Measurements from ENCODE around the gene FILIP1. TPM values are rescaled to one million over a fixed set of nuclear protein-coding genes. Genes with fewer than 3 reads are reported as not detected.

The FILIP1 gene
- polyA plus RNA-seq, 3 donors = not detected

DNA sequence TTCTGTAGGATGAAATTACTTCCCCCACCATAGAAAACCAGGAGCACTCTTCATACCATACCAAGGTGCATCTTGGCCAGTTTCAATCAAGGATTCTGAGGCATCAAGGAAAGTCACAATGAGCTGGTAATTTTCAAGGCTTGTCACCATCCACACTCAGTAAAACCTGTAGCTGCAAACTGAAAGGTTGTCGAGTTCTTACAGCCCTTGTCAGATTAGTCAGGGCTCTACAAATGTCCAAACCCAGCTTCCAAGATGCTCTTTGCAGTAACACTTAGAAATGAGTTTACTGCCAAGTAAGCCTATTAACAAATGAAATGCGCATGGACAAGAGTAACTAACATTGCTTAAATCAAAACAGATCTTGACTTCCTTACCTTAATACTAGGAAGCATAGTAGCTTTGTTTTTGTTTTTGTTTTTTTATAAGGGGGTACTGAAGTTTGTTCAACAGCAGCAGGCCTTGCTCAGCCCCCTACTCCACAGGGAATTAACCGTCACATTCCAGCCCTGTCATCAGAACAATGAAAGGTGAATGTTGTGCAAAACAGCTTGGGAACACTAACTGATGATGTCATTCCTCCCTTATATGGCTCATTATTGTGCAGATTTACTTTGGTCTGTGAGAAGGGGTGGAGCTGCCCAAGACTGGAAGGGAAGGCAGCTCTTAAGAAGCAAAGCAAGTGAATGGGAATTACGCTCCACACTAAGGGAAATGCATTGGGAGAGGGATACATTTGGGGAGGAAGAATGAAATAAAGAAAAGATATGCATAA, 159.1 kb downstream of the FILIP1 start:
- no peaks in the 10 kb centered on the region for H3K9me3 Mint-ChIP-seq
- no peak overlapping the region for H3K27ac Mint-ChIP-seq
- no peaks in the 10 kb centered on the region for H3K36me3 ChIP-seq (replicated peaks in 1 of 2; ENCODE audit: control insufficient read depth in 1 of 2, insufficient read depth in 2 of 2, low read length in 2 of 2)
- H3K4me1 Mint-ChIP-seq = no peaks in the 10 kb centered on the region
- H3K4me1 ChIP-seq (ENCODE audit: control insufficient read depth in 1 of 2, insufficient read depth in 2 of 2, low read length in 2 of 2) = no peaks in the 10 kb centered on the region
- TF ChIP-seq, protein P1, sequence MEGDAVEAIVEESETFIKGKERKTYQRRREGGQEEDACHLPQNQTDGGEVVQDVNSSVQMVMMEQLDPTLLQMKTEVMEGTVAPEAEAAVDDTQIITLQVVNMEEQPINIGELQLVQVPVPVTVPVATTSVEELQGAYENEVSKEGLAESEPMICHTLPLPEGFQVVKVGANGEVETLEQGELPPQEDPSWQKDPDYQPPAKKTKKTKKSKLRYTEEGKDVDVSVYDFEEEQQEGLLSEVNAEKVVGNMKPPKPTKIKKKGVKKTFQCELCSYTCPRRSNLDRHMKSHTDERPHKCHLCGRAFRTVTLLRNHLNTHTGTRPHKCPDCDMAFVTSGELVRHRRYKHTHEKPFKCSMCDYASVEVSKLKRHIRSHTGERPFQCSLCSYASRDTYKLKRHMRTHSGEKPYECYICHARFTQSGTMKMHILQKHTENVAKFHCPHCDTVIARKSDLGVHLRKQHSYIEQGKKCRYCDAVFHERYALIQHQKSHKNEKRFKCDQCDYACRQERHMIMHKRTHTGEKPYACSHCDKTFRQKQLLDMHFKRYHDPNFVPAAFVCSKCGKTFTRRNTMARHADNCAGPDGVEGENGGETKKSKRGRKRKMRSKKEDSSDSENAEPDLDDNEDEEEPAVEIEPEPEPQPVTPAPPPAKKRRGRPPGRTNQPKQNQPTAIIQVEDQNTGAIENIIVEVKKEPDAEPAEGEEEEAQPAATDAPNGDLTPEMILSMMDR (IDR thresholded peaks at IDR 0.05) = no peak
- no peak overlapping the region for H3K4me3 Mint-ChIP-seq
- no peak for DNase-seq
- H3K9me3 ChIP-seq (replicated peaks in 1 of 2; ENCODE audit: control insufficient read depth in 1 of 2, insufficient read depth in 1 of 2, low read length in 2 of 2) = no peaks in the 10 kb centered on the region
- no peak overlapping the region for H3K4me3 ChIP-seq (replicated peaks in 1 of 3; ENCODE audit: low read depth in 2 of 3, low read length in 3 of 3)
- H3K79me2 ChIP-seq (ENCODE audit: insufficient read depth, low read length) = no peaks in the 10 kb centered on the region
- H2AFZ ChIP-seq (ENCODE audit: insufficient read depth, low read depth, low read length, poor library complexity, severe bottlenecking) = no peak overlapping the region
- intact Hi-C loops (cut with micrococcal nuclease) = no loop called here
- peaks cover 4 to 10% (median 5%) of the 10 kb centered on the region in 3 donors for H3K27me3 Mint-ChIP-seq (ENCODE audit: low read depth in 3 of 3)
- WGBS (ENCODE audit: insufficient coverage) = 100% methylated on average over 1 of the region's 4 CpGs
- H3K9ac ChIP-seq (ENCODE audit: insufficient read depth, low read length, poor library complexity, severe bottlenecking) = no peak overlapping the region
- H3K27ac ChIP-seq (ENCODE audit: low read depth in 1 of 2, low read length in 2 of 2) = no peak overlapping the region
- no peaks in the 10 kb centered on the region for H4K20me1 ChIP-seq (ENCODE audit: insufficient read depth, low read length)
- H3K36me3 Mint-ChIP-seq = no peaks in the 10 kb centered on the region
- peaks cover 0 to 9% of the 10 kb centered on the region in 2 donors for H3K27me3 ChIP-seq (ENCODE audit: control insufficient read depth in 2 of 2, insufficient read depth in 2 of 2, low read length in 2 of 2)
- no peak overlapping the region for H3K4me2 ChIP-seq (replicated peaks; ENCODE audit: extremely low read depth, low read length, poor library complexity, severe bottlenecking)

DNA sequence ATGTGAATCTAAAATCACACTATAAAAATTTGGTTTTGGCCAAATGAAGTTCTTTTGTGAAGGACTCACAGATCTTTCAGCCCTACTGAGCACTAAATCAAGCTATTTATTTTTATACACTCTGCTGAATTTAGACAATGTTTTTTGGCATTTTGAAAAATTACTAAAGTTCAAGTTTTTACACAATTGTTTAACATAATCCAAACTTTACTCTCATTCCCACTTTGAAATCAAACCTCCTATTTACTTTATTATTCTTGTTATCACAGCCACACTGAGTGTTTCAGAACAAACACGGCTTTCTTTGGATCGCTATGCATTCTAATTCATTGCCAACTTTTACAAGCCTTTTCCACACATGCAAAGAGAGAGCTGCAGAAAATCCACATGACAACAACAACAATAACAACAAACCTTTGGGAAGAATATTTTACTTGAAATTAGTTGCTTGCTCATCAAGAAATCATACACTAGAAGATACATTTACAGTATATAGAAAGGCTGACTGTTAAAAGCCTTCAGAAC, 159.9 kb downstream of the FILIP1 start:
- intact Hi-C loops (cut with micrococcal nuclease) = no loop called here
- H3K36me3 Mint-ChIP-seq = no peaks in the 10 kb centered on the region
- 67% methylated on average over 1 of the region's 2 CpGs for WGBS (ENCODE audit: insufficient coverage)

More for the DNA sequence above, 159.9 kb downstream of the FILIP1 start:
- H3K27me3 ChIP-seq (ENCODE audit: control insufficient read depth in 2 of 2, insufficient read depth in 2 of 2, low read length in 2 of 2) = peaks cover 0 to 9% of the 10 kb centered on the region in 2 donors
- H2AFZ ChIP-seq (ENCODE audit: insufficient read depth, low read depth, low read length, poor library complexity, severe bottlenecking) = no peak overlapping the region
- no peaks in the 10 kb centered on the region for H3K9me3 Mint-ChIP-seq
- H3K9me3 ChIP-seq (replicated peaks in 1 of 2; ENCODE audit: control insufficient read depth in 1 of 2, insufficient read depth in 1 of 2, low read length in 2 of 2) = no peaks in the 10 kb centered on the region
- no peak for DNase-seq
- H3K9ac ChIP-seq (ENCODE audit: insufficient read depth, low read length, poor library complexity, severe bottlenecking) = no peak overlapping the region
- H3K27ac Mint-ChIP-seq = no peak overlapping the region
- H3K79me2 ChIP-seq (ENCODE audit: insufficient read depth, low read length) = no peaks in the 10 kb centered on the region
- no peaks in the 10 kb centered on the region for H3K4me1 ChIP-seq (ENCODE audit: control insufficient read depth in 1 of 2, insufficient read depth in 2 of 2, low read length in 2 of 2)
- no peak overlapping the region for H3K4me3 ChIP-seq (replicated peaks in 1 of 3; ENCODE audit: low read depth in 2 of 3, low read length in 3 of 3)
- no peaks in the 10 kb centered on the region for H3K36me3 ChIP-seq (replicated peaks in 1 of 2; ENCODE audit: control insufficient read depth in 1 of 2, insufficient read depth in 2 of 2, low read length in 2 of 2)
- no peak overlapping the region for H3K27ac ChIP-seq (ENCODE audit: low read depth in 1 of 2, low read length in 2 of 2)
- H4K20me1 ChIP-seq (ENCODE audit: insufficient read depth, low read length) = no peaks in the 10 kb centered on the region
- H3K27me3 Mint-ChIP-seq (ENCODE audit: low read depth in 3 of 3) = peaks cover 4 to 10% (median 5%) of the 10 kb centered on the region in 3 donors
- TF ChIP-seq, protein P1 (IDR thresholded peaks at IDR 0.05) = no peak
- H3K4me3 Mint-ChIP-seq = no peak overlapping the region
- H3K4me2 ChIP-seq (replicated peaks; ENCODE audit: extremely low read depth, low read length, poor library complexity, severe bottlenecking) = no peak overlapping the region
- H3K4me1 Mint-ChIP-seq = no peaks in the 10 kb centered on the region
